AG10803 (cell line): ENCODE measurements around the gene MRFAP1L1.

Experiments
- DNase-seq: peaks from one replicate; pipeline ENCODE4 v3.0.0; 2010; ENCODE audit warnings: low read depth
- H3K4me3 ChIP-seq: 2 replicates; pipeline ENCODE4 v1.5.1; 2011; ENCODE audit warnings: mild to moderate bottlenecking, low read length, control low read depth
- TF ChIP-seq, protein P1 (sequence below): conservative IDR thresholded peaks from 2 replicates; pipeline ENCODE4 v1.5.1; 2011; ENCODE audit warnings: mild to moderate bottlenecking, low read length, control low read depth, inconsistent platforms

Gene MRFAP1L1

DNA sequence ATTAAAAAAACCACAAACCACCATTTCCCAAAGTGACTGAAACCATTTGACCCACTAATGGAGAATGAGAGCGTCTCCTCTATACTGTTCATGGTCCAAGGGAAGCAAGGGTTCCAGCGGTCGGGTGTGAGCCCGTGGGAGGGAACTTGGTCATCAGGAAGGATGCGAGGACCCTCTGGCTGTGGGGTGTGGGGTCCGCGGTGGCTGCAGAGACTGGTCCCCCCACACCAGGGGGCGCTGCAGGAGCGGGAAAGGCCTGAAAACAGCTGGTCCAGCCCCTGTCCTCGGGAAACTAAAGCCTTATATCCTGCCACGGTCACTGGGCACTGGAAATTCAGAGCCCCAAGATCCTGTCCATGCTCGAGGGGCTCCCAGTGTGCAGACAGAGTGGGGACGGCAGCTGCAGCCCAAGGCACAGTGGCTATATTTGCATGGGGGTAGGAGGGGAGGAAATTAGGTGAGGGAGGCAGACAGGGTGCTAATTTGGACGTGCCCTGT is 10.6 kb upstream of the MRFAP1L1 start:
- no peak overlapping the region for H3K4me3 ChIP-seq
- peak; percentile 64 for DNase-seq
- TF ChIP-seq, protein P1, sequence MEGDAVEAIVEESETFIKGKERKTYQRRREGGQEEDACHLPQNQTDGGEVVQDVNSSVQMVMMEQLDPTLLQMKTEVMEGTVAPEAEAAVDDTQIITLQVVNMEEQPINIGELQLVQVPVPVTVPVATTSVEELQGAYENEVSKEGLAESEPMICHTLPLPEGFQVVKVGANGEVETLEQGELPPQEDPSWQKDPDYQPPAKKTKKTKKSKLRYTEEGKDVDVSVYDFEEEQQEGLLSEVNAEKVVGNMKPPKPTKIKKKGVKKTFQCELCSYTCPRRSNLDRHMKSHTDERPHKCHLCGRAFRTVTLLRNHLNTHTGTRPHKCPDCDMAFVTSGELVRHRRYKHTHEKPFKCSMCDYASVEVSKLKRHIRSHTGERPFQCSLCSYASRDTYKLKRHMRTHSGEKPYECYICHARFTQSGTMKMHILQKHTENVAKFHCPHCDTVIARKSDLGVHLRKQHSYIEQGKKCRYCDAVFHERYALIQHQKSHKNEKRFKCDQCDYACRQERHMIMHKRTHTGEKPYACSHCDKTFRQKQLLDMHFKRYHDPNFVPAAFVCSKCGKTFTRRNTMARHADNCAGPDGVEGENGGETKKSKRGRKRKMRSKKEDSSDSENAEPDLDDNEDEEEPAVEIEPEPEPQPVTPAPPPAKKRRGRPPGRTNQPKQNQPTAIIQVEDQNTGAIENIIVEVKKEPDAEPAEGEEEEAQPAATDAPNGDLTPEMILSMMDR: peak; percentile 94

DNA sequence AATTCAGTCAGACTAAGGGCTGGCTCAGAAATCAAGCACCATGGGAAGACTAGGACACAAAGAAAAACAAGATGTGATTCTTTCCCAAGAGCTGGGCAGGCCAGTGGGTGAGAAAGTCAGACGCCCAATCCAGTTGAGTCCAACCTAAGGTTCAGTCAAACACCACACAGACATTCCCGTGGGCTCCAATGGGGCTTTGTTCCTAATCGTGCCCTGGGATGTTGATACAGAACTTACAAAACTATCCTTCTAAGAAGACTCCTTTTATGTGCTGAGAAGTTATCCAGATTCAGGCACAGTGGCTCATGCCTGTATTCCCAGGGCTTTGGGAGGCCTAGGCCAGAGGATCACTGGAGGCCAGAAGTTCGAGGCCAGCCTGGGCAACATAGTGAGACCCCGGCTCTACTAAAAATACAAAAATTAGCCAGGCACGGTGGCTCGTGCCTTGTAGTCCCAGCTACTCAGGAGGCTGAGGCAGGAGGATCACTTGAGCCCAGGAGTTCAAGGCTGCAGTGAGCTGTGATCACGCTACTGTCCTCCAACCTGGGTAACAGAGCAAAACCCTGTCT is 10.0 kb upstream of the MRFAP1L1 start:
- no peak overlapping the region for H3K4me3 ChIP-seq
- TF ChIP-seq, protein P1: no peak
- DNase-seq: no peak

DNA sequence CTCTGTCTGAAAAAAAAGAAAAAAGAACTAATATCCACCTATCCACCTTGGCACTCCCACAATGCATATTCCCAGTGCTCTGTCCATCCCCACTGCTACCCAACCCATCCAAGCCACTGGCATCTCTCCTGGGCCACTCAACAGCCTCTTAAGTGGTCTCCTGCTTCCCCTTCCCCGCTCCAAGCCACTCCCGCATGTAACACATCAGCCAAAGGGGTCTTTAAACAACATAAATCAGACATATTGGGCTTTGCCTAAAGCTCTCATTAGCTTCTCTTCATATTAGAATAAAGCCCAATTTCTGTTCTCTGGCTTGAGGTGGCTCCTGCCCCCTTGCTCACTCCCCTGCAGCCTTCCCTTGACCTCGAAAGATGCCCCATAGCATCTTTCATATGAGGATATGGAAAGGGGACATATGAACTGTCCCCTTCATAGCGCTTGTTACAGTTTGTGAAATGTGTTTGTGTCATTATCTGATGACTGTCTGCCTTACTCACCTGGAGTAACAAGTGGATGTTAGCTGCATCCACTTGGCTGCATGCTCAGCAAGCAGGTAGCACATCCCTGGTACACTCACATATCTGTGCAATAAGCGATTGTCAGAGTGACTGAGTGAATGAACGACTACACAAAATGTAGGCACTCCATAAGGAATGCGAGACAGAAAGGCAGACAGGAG is 9.4 kb upstream of the MRFAP1L1 start:
- no peak overlapping the region for H3K4me3 ChIP-seq
- TF ChIP-seq, protein P1: no peak
- DNase-seq: no peak

DNA sequence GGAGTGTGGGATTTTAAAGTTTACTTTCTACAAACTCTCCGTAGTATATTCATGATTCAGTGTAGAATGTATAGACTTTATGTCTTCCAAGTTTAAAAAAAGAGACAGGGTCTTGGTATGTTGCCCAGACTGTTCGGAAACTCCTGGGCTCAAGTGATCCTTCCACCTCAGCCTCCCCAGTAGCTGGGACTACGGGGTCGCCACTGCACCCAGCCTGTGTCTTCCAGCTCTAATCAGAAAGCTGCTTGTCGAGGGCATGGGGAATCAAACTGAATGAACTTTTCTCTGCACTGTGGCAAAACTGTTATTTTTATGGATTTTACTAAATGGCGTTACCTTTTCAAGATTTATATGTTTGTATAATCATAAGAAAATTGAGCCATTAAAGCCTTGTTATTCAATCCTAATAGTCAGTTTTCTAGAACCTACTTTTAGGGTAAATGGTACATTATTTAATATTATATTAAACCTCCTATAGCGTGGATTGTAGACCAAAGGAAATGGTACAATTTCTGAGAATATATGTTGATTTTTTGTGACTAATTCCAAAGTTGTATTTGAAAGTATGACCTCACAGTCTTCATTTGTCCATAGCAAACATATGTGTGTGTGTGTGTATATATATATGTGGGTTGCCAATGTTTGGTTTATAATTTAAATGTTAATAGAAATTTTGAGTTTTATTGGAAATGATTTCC is 7.4 kb upstream of the MRFAP1L1 start:
- H3K4me3 ChIP-seq: peak overlapping the region; percentile 91
- DNase-seq: no peak
- TF ChIP-seq, protein P1: no peak

DNA sequence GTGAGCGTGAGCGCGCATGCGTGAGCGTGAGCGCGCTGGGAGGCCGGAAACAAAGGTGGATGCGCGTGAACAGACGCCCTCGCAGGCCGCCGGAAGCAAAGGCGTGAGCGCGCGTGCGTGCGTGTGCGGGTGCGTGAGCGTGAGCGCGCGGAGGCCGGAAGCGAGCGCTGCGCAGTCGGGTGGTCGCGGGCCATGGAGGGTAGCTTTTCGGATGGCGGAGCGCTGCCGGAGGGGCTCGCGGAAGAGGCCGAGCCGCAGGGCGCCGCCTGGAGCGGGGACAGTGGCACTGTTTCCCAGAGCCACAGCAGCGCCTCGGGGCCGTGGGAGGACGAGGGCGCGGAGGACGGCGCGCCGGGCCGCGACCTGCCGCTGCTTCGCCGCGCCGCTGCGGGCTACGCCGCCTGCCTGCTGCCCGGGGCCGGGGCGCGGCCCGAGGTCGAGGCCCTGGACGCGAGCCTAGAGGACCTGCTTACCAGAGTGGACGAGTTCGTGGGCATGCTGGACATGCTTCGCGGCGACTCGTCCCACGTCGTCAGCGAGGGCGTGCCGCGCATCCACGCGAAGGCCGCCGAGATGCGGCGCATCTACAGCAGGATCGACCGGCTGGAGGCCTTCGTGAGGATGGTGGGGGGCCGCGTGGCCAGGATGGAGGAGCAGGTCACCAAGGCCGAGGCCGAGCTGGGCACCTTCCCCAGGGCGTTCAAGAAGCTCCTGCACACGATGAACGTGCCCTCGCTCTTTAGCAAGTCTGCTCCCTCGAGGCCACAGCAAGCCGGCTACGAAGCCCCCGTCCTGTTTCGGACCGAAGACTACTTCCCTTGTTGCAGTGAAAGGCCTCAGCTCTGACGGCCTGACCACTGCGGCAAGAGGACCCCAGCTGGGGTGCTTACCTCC is 6.6 kb upstream of the MRFAP1L1 start, which contains the start of gene BLOC1S4:
BLOC1S4 (plus strand) TSS at position 157 of the 894 bp plus-strand sequence; CDS start at position 193, 36 bp downstream.
- peak; percentile 92 for DNase-seq
- H3K4me3 ChIP-seq: peak within 1 kb of the TSS; percentile 91
- TF ChIP-seq, protein P1: 0 out of 2 replicates have a peak, but pooled peaks have one; percentile 3

DNA sequence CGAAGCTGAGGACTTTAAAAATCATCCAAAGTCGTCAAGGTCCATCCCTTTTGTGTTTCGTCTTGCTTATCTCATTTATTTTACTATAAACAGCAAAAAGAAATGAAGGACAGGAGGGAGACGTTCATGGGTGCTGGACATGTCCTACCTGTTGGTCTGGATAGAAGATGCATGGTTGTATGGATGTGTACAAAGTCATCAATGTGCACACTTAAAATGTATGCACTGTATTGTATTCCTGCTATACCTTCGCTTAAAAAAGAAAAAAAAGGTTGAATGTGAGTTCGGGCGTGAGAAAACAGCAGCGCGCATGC is 6.0 kb upstream of the MRFAP1L1 start:
- TF ChIP-seq, protein P1: no peak
- peak overlapping the region; percentile 91 for H3K4me3 ChIP-seq
- DNase-seq: no peak
